HG02943 (cell line): ENCODE data around the gene TBC1D14.

Source experiments
- ATAC-seq: cut with Tn5 transposase; IDR thresholded peaks from one replicate; pipeline ENCODE4 v1.9.1; 2021; ENCODE audit warnings: mild to moderate bottlenecking, low read depth, moderate library complexity; ENCODE audit not compliant: unreplicated experiment

The TBC1D14 gene

DNA sequence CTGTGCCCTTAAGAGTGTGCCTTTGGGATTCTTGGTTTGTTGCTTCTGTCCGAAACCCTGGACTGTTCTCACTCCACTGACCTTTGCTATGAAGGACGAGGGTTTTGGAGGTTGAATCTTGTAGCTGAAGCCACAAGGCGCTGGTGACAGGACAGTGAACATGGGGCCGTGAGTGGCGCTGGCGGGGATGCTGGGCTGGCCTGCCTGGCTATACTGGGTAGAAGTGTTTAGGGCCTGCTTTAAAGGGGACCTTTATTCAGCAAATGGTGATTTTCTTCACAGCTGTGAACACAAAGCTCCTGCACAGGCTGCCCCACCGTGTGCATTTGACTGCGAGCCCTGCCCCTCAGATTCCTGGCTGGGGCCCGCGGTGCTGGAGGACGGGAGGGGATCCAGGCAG is 106.5 kb downstream of the TBC1D14 start:
- no peak for ATAC-seq

DNA sequence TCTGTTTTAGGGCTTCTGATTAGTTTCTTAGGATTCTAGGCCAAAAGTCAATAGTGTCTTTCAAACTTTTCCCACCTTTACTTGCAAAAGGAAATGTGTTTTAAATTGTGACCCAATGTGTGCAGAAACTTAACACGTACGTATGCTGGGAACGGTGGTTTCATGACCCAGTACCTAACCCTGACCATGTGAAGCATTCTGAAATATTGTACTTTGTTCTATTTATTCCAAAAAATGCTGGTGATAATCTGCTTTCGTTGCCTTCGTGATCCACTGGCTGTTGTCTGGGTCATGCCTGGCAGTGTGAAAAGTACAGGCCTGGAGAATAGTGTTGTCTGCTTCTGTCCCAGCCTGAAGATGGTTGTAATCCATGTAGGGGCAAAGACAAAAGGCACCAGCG is 106.9 kb downstream of the TBC1D14 start:
- ATAC-seq, result no peak

DNA sequence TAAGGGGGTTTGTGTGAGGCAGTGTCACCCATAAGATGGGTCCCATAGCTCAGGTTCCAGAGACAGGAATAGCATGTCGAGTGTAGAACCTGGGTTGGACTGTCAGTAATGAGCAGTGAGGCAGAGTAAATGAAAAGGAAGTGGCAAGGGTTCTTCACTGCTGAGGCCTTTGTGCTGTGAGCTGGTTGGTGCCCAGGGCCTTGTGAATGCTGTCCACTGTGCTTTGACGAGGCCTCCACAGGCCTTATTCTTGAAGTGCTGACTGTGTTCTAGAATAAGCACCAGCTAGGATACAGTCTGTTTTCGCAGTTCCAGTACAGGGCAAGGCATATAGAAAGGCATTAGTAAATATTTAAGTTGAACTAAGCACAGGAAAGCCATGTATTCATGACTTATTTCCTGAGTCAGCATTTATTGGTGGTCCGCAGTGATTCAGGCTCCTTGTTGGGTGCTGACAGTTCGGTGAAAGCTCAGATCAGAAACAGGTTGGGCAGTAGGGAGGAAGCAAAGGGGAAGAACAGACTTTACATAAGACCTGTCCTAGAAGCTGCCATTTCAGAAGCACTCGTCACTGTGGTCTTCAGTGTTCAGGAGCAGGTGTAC is 107.9 kb downstream of the TBC1D14 start:
- ATAC-seq, result no peak

DNA sequence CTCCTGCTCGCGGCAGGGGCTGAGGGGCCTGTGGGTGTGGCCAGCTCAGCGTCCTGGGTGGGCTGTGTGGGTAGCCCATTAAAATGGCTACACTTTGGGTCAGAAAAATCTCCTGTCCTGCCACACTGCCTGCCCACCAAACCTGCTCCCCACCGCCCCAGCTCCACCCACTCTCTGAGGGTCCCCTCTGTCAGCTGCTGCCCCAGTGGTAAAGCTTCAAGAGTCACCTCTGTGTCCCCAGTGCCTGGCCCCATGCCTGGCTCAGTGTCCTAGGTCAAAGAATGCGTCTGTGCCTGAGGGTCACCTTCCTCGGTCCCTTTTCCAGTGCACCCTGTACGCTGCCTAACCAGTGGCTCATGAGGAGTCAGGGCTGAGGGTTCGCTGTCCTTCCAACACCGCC is 108.7 kb downstream of the TBC1D14 start:
- no peak for ATAC-seq

DNA sequence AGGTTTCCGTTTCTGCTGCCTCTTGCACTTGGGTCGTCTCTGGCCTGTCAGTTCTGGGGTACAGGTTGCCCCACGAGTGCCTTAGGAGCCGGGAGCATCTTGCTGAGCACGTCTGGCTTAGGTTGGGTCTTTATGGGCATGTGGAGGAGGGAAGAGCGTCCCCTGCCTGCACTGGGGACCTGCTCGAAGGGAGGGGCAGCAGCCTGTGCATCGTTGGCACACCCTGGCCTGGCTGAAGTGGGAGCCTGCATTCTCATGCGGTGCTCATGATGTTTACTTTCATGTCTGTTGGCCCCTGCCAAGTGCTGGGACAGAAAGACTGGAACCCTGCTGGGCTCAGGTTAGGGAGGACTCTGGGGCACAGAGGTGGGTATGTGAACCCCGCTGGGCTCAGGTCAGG is 109.7 kb downstream of the TBC1D14 start:
- no peak for ATAC-seq

DNA sequence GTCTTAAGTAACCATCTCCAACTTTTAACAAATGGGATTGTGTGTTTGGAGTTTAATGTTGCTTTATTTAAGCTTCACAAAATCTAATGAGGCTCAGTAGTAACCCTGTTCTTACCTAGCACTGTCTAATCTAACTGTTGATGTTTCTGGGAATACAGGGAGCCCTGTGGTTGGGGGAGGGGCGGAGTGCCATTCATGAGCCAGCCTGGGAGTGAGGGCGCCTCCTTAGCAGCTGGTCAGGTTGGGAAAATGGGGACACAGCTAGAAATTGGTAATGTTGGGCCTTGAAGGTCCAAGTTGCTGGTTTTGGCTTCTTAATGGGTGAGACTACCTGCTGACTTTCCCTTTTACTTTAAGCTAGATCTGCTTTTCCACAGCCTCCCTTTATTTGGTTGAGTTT is 110.7 kb downstream of the TBC1D14 start:
- no peak for ATAC-seq

DNA sequence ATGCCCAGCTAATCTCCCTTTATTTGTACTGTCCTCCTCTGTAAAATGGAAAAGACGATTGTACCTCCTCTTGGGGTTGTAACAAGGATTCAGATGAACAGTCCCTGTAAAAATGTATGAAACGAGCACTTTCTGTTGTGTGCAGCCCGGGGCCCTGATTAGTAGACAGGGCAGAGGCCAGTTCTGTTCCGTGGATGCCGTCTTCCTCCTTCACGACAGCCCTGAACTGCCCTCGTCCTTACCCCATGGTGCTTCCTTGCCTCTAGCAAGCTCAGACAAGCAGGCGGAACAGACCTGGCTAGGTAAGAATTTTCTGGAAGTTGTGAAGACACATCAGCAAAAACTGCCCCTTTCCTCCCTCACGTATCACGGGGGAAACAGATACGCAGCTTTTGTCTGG is 111.2 kb downstream of the TBC1D14 start:
- no peak for ATAC-seq

DNA sequence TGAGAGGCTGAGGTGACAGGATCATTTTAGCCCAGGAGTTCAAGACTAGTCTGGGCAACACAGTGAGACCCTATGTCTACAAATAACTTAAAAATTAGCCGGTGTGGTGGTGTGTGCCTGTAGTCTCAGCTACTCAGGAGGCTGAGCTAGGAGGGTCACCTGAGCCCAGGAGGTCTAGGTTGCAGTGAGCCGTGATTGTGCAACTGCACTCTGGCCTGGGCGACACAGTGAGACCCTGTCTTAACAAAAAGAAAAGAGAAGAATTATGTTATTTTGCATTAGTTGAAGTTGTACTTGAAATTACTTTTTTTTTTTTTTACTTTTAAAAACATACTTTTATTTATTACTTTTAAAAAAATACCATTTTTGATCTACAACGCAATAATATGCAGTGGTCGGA is 111.7 kb downstream of the TBC1D14 start:
- no peak for ATAC-seq

DNA sequence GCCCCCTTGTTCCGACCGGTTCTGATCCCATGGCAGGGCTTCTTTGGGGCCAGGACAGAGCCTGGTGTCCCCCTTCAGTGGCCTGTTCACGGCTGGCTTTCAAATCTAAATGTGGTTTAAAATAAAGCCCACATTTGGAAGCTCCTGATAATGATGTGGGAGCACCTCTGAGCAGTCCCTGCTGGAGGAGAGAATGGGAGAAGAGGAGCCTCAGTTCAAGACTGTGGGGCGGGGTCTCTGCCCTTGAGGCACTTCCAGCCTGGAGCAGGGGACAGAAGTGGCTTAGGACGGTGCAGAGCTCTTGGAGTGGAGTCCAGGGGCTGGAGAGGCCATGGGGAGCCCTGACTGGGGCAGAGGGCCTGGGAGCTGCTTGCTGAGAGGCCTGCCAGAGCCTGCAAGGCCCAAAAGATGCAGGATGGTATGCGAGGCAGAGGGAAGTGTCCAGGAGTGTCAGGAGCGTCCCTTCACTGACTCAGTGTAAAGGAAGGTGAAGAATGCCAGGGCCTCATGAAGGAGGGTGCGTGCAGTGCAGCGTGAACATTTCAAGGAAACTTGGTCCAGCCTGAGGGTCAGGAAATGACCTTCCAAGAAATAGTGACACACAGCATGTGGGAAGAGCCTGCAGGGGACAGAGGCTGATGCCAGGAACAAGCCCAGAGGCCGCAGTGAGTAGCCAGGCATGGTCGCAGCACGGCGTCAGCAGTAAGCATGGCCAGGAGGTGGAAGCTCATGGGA is 112.5 kb downstream of the TBC1D14 start:
- no peak for ATAC-seq

DNA sequence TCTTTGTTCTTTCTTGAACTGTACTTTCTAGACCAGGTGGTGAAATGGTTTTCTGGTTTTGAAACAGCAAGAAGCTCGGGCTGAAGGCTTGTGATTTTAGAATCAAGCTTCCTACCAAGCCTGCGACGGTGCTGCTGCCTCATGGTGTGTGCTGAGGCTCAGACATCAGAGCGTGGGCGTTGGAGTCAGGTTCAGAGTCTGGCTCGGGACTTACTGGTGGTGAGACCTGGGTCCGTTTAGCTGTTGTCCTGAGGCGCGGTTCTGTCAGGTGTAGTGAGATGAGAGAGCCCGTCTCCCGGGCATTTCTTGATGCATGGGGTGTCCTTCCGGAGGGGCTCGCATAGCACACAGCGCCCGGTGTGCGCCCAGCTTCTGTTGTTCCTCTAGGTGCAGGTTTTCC is 113.9 kb downstream of the TBC1D14 start:
- ATAC-seq, result no peak

DNA sequence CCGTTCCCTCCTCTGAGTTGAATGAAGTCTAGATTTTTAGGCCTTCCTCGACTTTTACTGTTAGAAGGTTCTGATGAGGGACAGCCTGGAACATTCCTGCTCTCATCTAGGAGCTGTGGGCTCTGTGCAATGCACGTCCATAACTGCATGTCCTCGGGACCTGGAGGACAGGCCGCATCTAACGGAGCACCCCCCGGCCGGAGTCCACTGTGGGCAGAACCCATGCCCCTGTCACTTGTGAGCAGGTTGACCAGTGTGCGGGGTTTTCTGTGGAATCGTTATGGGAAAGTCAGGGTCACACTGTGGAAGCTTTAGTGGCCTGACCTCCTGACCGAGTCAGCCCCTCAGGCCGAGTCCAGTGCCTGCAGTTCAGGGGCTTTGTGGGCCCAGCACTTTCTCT is 114.3 kb downstream of the TBC1D14 start:
- ATAC-seq, result no peak

DNA sequence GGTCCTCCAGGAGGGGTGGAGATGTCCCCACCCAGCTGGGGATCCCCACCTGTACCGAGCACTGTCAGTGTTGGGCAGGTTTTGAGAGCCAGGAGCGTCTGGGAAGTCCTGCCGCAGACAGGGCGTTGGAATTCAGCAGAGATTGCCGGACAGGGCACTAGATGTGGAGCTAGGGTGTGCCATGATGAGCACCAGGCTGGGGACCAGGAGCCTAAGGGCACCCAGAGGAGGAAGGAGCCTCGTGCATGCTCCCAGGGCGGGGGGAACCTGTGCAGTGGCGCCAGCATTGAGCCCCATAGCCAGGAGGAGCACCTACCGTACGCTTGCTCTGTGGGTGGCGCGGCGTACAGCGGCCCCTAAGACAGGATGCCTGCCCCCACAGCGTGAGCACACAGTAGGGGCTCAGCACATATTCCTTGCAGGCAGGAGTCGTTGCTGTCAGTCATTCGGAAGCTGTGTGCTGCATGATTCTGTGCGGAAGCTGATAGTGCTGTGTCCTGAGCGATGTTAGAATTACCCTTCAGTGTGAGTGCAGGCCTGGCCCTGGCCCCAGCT is 114.8 kb downstream of the TBC1D14 start:
- ATAC-seq, result no peak

DNA sequence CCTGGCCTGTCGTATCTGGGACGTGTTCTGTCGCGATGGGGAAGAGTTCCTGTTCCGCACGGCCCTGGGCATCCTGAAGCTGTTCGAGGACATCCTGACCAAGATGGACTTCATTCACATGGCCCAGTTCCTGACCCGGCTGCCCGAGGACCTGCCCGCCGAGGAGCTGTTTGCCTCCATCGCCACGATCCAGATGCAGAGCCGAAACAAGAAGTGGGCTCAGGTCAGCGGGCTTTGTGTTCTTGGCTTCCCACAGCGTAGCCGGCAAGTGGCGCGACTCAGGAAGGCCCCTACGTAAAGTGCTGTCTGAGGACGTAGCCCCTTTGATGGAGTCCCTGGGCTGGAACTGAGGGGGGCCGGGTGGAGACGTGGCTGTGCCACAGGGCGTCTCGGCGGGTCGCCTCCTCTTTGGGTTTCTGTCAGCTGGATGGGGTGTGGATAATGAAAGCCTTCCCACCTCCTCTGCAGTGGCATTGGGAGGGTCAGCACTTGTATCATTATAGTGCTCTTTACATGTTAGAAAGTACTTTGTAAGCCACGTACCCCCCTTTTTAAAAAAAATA is 115.5 kb downstream of the TBC1D14 start:
- no peak for ATAC-seq

DNA sequence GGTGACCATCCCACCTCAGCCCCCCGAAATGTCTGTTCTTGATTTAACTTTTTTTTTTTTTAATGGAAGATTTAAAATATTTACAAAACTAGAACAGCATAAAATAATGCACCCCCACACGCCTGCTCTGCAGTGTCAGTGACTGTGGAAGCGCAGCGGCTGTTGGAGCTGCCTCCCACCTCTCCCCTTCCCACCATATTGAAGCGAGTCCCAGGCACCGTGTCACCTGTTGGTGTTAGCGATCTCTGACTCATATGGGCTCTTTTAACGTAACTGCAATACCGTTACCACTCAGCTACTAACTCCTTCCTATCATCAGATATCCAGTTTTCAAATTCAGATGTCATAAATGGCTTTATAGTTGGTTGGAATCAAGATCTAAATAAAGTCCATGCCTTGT is 116.5 kb downstream of the TBC1D14 start:
- no peak for ATAC-seq

DNA sequence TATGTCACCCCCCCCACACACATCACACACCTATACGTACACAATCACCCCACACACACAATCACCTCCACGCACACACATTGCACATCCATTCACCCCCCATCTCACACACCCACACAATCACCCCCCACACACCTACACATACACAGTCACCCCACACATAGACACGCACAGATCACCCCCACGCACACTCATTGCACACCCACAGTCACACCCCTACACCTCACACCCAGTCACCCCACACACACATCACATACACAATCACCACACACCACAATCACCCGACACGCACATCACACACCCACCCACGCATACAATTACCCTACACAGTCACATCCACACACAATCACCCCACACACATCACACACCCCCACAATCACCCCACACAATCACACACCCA is 117.7 kb downstream of the TBC1D14 start:
- no peak for ATAC-seq

DNA sequence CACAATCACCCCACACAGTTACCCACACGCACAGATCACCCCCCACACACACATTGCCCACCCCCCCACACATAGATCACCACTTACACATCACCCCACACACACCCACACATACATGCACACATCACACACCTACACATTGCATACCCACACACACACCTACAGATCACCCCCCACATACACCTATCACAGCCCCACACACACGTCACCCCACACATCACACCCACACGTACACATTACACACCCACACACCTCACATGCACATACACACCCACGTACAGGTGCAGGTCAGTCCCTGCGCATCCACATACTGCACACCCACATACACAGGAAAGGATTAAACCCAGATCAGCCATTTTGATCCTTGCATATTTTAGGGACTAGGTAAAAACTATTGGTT is 118.3 kb downstream of the TBC1D14 start:
- ATAC-seq, result no peak

DNA sequence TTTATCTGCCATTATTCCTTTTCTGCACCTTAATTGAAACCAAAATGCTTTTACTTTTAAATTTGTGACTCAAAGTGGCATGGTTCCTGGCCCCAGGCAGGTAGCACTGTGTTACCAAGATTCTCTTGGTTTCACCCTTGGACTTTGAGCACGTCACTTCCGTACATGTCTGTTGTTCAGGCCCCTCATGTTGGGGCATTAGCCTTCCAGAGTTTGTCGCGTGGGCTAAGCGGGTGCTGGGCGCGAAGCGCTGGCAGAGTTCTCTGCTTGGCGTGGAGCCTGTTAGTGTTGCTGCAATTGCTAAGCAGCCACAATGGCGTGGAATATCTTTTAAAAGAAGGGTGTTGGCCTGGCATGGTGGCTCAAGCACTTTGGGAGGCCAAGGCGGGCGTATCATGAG is 119.6 kb downstream of the TBC1D14 start:
- ATAC-seq, result no peak

DNA sequence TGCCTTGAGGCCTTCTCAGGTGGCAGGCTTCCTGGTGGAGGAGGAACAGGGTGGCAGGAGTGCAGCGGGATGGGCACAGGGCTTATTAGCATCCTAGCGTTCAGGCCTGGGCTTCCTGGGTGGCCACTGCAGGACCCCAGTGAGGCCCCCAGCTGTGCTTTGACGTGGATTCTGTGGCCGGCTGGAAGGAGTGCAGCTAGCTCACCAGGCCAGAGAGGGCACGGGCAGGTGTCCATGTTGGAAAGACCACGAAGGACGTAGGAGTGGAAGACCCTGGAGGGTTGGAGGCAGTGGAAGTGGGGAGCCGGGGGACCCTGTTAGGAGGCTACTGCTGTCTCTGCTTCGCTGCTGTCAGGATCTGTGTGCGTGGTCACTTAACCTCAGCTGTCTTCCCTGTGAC is 120.3 kb downstream of the TBC1D14 start:
- no peak for ATAC-seq

DNA sequence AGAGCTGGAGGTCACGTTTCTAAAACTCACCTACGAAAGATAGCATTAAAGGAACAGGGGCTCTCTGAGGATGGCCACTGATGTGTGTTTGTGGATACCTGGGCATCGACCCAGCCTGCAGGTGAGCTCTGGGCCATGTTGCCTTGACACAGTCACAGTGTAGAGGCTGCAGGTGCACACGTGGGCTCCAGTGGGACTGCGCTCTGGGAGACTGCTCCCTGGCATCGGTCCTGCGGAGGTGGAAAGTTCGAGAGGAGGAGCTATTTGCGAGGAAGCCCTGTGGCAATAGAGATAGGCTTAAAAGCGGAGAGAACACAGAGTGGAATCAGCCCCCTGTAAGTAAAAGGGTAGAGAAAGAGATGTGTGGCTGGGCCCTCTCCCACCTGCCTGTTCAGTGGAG is 121.2 kb downstream of the TBC1D14 start:
- no peak for ATAC-seq

DNA sequence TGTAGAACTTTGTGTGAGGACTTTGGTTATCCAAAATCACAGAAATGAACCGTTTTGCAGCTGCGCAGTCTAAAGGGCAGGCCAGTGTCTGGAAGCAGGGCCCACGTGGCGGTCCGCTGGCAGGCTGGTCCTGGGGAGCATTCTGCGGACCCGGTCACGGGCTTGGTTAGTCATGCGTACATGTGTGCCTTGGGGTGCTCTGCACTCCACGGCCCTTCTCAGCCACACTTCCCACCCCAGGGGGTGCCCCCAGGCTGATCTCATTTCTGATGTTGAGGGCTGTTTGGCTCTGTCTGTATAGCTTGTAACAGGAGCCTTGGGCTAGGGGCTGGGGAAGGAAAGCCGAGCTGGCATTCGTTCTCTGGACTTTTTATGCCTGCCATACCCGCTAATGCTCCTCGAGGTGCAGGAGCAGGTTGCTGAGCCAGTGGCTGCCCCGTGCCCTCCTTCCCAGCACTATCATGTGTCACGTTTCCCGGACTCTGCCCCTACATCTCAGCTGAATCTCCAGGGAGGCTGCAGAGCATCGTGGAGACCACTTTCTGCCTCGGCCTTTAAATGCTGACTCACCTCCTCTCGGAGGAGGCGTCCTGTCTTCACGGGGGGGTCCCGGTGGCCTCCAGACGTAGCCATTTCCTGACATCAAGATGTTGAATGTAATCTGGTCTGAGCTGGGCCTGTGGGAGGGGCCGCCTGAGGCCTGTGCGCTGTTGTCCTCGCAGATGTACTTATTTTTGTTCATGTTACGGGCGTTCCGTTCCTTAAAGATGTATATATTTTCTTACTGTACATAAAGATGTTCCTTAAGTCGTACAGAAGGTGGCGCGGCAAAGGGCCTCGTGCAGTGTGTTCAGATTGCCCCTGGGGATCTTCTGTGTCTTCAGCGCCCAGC is 122.2 kb downstream of the TBC1D14 start:
- ATAC-seq, result no peak

DNA sequence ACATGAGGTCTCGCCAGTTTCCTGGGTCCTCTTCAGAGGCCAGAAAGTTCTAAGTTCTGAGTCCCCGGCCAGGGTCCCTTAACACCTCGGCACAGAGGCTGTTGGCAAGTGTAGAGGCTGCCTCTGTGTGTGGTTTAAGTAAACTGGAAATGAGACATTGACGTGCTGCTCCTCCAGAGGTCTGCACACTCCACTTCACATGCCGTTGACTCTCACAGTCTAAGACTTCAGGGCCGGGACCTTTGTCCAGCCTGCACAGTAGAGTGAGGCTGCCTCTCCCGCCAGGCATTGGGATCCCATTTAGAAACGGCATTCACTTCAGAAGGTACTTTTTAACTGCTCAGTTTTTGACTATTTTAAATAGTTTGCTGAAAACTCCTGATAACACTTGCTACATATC is 123.0 kb downstream of the TBC1D14 start:
- ATAC-seq, result no peak
